GM12878 (cell line): ENCODE measurements around the gene TBC1D1. TPM values are rescaled to one million over a fixed set of nuclear protein-coding genes. Genes with fewer than 3 reads are reported as not detected.

Source experiments
- ATAC-seq: fragments of 200-7000 bp; cut with Tn5 transposase; 3 replicates; pipeline ENCODE4 v1.9.1; 2020; ENCODE audit warnings: mild to moderate bottlenecking, moderate library complexity
- BruUV-seq: library from RNA; stranded (reverse); fragments of 400-500 nt; replicated peaks from 2 replicates; lab custom pipeline; 2021; lab: Mats Ljungman, UMichigan
- CTCF ChIA-PET: fragments of 300-600 bp; sonication (Branson Sonifier 250); formaldehyde crosslinking; extraction: SDS; loops from one replicate; lab custom pipeline; 2021; ENCODE audit warnings: inconsistent platforms; lab: Yijun Ruan, JAX
- POLR2A ChIA-PET: fragments of 350-600 bp; formaldehyde crosslinking; extraction: SDS; loops from one replicate; lab custom pipeline; 2021; ENCODE audit warnings: inconsistent platforms; lab: Charles Lee
- RAD21 ChIA-PET: fragments of 300-600 bp; sonication (Branson Sonifier 250); formaldehyde crosslinking; loops from one replicate; lab custom pipeline; 2023; ENCODE audit warnings: antibody characterized with exemption; ENCODE audit not compliant: unreplicated experiment; lab: Charles Lee
- SMC1A ChIA-PET: fragments of 300-600 bp; sonication (Branson Sonifier 250); formaldehyde crosslinking; loops from one replicate; lab custom pipeline; 2023; ENCODE audit not compliant: unreplicated experiment, uncharacterized antibody; lab: Charles Lee
- DNase-seq: peaks from one replicate; pipeline ENCODE4 v3.0.0-alpha.2; 2011; ENCODE audit warnings: low read depth, low spot score
- FAIRE-seq: peaks from 3 replicates; lab custom pipeline; 2011; peaks lifted over from hg19 to GRCh38; lab: Jason Lieb, UNC
- H2AFZ ChIP-seq: 2 replicates; pipeline ENCODE4 v1.6.0; 2011; ENCODE audit warnings: low read depth, low read length, control low read depth; ENCODE audit not compliant: control insufficient read depth
- H3K27ac ChIP-seq: 2 replicates; pipeline ENCODE4 v1.5.1; 2011; ENCODE audit warnings: control low read depth; ENCODE audit not compliant: control insufficient read depth, insufficient read depth
- H3K27me3 ChIP-seq, 2 experiments: replicated peaks in 1 of 2; 2 replicates each; pipeline versions ENCODE4 v1.6.0 to v1.6.1; 2011; ENCODE audit warnings: low read length in 1 of 2; ENCODE audit not compliant: control insufficient read depth in 2 of 2, insufficient read depth in 2 of 2
- H3K36me3 ChIP-seq, 2 experiments: 2 replicates each; pipeline ENCODE4 v1.5.1; 2011; ENCODE audit warnings: low read length in 1 of 2; ENCODE audit not compliant: control insufficient read depth in 2 of 2, insufficient read depth in 2 of 2
- H3K4me1 ChIP-seq: 2 replicates; pipeline ENCODE4 v1.6.1; 2011; ENCODE audit warnings: mild to moderate bottlenecking, low read length, moderate library complexity, mixed read lengths; ENCODE audit not compliant: control insufficient read depth, insufficient read depth
- H3K4me2 ChIP-seq: 2 replicates; pipeline ENCODE4 v1.6.0; 2011; ENCODE audit warnings: control low read depth; ENCODE audit not compliant: control insufficient read depth, insufficient read depth
- H3K4me3 ChIP-seq: fragments of 200-600 bp; sonication (generic); 2 replicates; pipeline ENCODE4 v1.5.1; 2016
- H3K79me2 ChIP-seq: 2 replicates; pipeline ENCODE4 v1.6.0; 2011; ENCODE audit warnings: low read length; ENCODE audit not compliant: control insufficient read depth, insufficient read depth
- H3K9ac ChIP-seq: 2 replicates; pipeline ENCODE4 v1.8.0; 2011; ENCODE audit warnings: low read length, control low read depth, mixed read lengths; ENCODE audit not compliant: control insufficient read depth, insufficient read depth
- H3K9me3 ChIP-seq: replicated peaks from 3 replicates; pipeline ENCODE4 v1.5.1; 2011; ENCODE audit warnings: mild to moderate bottlenecking, low read length; ENCODE audit not compliant: control insufficient read depth, insufficient read depth
- H4K20me1 ChIP-seq: 2 replicates; pipeline ENCODE4 v1.6.0; 2011; ENCODE audit not compliant: control insufficient read depth, insufficient read depth
- BRCA1 ChIP-seq: IDR thresholded peaks from 2 replicates; pipeline ENCODE4 v1.6.1; 2011; ENCODE audit warnings: low read depth, low read length, improper control_type of control experiment
- CBX3 ChIP-seq: fragments of 200-600 bp; sonication (generic); IDR thresholded peaks from 2 replicates; pipeline ENCODE4 v1.6.1; 2016; ENCODE audit warnings: low read depth, borderline replicate concordance
- GATAD2B ChIP-seq: fragments of 450-650 bp; conservative IDR thresholded peaks from 2 replicates; pipeline ENCODE4 v1.6.1; 2017; ENCODE audit warnings: low read depth, mild to moderate bottlenecking, moderate library complexity
- HDAC6 ChIP-seq: fragments of 200-600 bp; sonication (generic); IDR thresholded peaks from one replicate; pipeline ENCODE4 v1.8.0; 2017; ENCODE audit warnings: antibody characterized with exemption; ENCODE audit not compliant: unreplicated experiment
- IKZF1 ChIP-seq: fragments of 450-650 bp; conservative IDR thresholded peaks from 2 replicates; pipeline ENCODE4 v1.6.1; 2017; ENCODE audit warnings: antibody characterized with exemption, mild to moderate bottlenecking
- KLF5 ChIP-seq: fragments of 450-650 bp; IDR thresholded peaks from 2 replicates; pipeline ENCODE4 v1.6.1; 2014; ENCODE audit warnings: mild to moderate bottlenecking; ENCODE audit not compliant: partially characterized antibody
- MEF2A ChIP-seq: IDR thresholded peaks from 2 replicates; pipeline ENCODE4 v1.6.1; 2011; ENCODE audit warnings: low read depth, mild to moderate bottlenecking, low read length, moderate library complexity; ENCODE audit not compliant: insufficient read depth
- NR2F1 ChIP-seq: fragments of 450-650 bp; conservative IDR thresholded peaks from 2 replicates; pipeline ENCODE4 v1.6.1; 2017; ENCODE audit warnings: mild to moderate bottlenecking
- PAX5 ChIP-seq: IDR thresholded peaks from 2 replicates; pipeline ENCODE4 v1.6.1; 2011; ENCODE audit warnings: low read depth, low read length, borderline replicate concordance
- PAX8 ChIP-seq: fragments of 450-650 bp; IDR thresholded peaks from 2 replicates; pipeline ENCODE4 v1.6.1; 2017; ENCODE audit warnings: mild to moderate bottlenecking, moderate library complexity
- PBX3 ChIP-seq: IDR thresholded peaks from 2 replicates; pipeline ENCODE4 v1.6.1; 2011; ENCODE audit warnings: mild to moderate bottlenecking, low read depth, low read length, moderate library complexity; ENCODE audit not compliant: insufficient replicate concordance
- RBBP5 ChIP-seq: fragments of 200-600 bp; sonication (generic); conservative IDR thresholded peaks from 2 replicates; pipeline ENCODE4 v1.6.1; 2016
- SIX5 ChIP-seq: IDR thresholded peaks from 2 replicates; pipeline ENCODE4 v1.6.1; 2011; ENCODE audit warnings: mild to moderate bottlenecking, low read depth, low read length, moderate library complexity; ENCODE audit not compliant: severe bottlenecking
- STAT1 ChIP-seq: fragments of 450-650 bp; conservative IDR thresholded peaks from 2 replicates; pipeline ENCODE4 v1.6.1; 2014; ENCODE audit warnings: antibody characterized with exemption, mild to moderate bottlenecking
- TBL1XR1 ChIP-seq: IDR thresholded peaks from 2 replicates; pipeline ENCODE4 v1.6.1; 2012; ENCODE audit warnings: low read depth, low read length, improper control_type of control experiment
- TCF7 ChIP-seq: IDR thresholded peaks from 2 replicates; pipeline ENCODE4 v1.6.1; 2014; ENCODE audit warnings: antibody characterized with exemption, borderline replicate concordance
- YBX1 ChIP-seq: fragments of 450-650 bp; IDR thresholded peaks from 2 replicates; pipeline ENCODE4 v1.6.1; 2016; ENCODE audit warnings: antibody characterized with exemption
- WGBS: methylation state at CpG from one replicate; pipeline ENCODE4 v1.1.6; 2016; ENCODE audit warnings: low lambda C conversion rate; ENCODE audit not compliant: insufficient replicate concordance, insufficient coverage; ENCODE audit errors: missing lambda C conversion rate; 5-methylcytosine and 5-hydroxymethylcytosine counted together
- in situ Hi-C: fragments of 300-500 bp; cut with MboI; formaldehyde crosslinking; loops from 9 replicates; pipeline ENCODE4 v1.14.3; 2018; ENCODE audit warnings: mixed read lengths
- intact Hi-C: fragments of 100-400 bp; cut with micrococcal nuclease; formaldehyde crosslinking; loops from one replicate; pipeline ENCODE4 v1.14.2; 2022; ENCODE audit not compliant: unreplicated experiment
- polyA plus RNA-seq, 11 experiments: library from polyadenylated mRNA; depleted of rRNA in 4 of 11; unstranded in 6 of 11; stranded (reverse) in 5 of 11; fragments of >200 nt; fragmentation: Nextera tagmentation in 4 of 11; fragmentation: Illumina TruSeq in 1 of 11; extraction: Ambion mirVana in 4 of 11; extraction: Trizol in 1 of 11; gene quantifications; 1 replicate in 1 of 11; 2 replicates in 10 of 11; pipeline versions ENCODE4 v1.2.1 to v1.2.3, GENCODE V29; 2011 to 2016; ENCODE audit warnings: inconsistent platforms in 2 of 11, missing spikeins in 2 of 11, low read depth in 1 of 11
- total RNA-seq, 4 experiments: library from RNA; depleted of rRNA in 3 of 4; stranded (reverse); fragments of >200 nt in 3 of 4; fragmentation: Illumina TruSeq in 1 of 4; extraction: Trizol in 1 of 4; gene quantifications; 2 replicates each; pipeline versions ENCODE4 v1.2.1 to v1.2.3, GENCODE V29; 2013 to 2021
- TF ChIP-seq, protein P1 (sequence below): fragments of 450-650 bp; IDR thresholded peaks from 2 replicates; pipeline ENCODE4 v1.6.1; 2017; ENCODE audit warnings: borderline replicate concordance

The TBC1D1 gene
- total and polyA plus RNA-seq, 10 of the 15 experiments (the other 5 are each of a cell fraction or from before 2014, with no cell fraction given), result 5.3 to 102 (median 57.8) TPM

DNA sequence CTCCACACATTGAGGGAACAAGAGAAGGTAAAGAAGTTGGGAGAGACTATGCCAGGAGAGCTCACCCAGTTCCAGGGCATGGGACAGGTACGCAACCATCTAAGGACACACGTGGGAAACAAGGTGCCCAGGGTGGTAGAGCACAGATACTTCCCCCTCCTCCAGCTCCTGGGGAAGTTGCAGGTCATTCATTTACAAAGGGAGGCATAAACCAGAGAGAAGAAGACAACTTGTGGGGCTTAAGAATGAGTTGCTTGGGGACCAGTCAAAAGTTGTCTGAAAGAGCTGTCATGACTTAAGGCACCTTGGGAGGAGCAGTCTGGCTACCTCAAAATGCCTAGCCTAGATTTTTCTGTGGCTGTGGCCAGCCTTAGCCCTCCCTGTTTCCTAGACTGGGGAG lies 255.5 kb downstream of the TBC1D1 start:
- ATAC-seq (peak; percentile 31), DNase-seq (no peak)
- Histone ChIP-seq H3K79me2 (no peaks in the 10 kb centered on the region), H3K4me1 (no peaks in the 10 kb centered on the region; the same call in 1 of the 2 replicates), H3K9me3 (no peaks in the 10 kb centered on the region), H3K27ac (no peak overlapping the region), H3K9ac (no peak overlapping the region), H3K4me2 (no peak overlapping the region)
- WGBS, result 100% methylated on average over 2 of the region's 2 CpGs
- TF ChIP-seq TBL1XR1 (no peak), TCF7 (no peak), PAX8 (no peak), KLF5 (no peak), HDAC6 (no peak), GATAD2B (no peak), NR2F1 (no peak), RBBP5 (no peak), PAX5 (no peak), BRCA1 (no peak), SIX5 (no peak), CBX3 (no peak), YBX1 (no peak), STAT1 (no peak), PBX3 (no peak), MEF2A (no peak), IKZF1 (no peak)
- TF ChIP-seq, protein P1, sequence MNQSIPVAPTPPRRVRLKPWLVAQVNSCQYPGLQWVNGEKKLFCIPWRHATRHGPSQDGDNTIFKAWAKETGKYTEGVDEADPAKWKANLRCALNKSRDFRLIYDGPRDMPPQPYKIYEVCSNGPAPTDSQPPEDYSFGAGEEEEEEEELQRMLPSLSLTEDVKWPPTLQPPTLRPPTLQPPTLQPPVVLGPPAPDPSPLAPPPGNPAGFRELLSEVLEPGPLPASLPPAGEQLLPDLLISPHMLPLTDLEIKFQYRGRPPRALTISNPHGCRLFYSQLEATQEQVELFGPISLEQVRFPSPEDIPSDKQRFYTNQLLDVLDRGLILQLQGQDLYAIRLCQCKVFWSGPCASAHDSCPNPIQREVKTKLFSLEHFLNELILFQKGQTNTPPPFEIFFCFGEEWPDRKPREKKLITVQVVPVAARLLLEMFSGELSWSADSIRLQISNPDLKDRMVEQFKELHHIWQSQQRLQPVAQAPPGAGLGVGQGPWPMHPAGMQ, result no peak
- TF ChIP-seq, all 136 proteins: peak for 0
- Histone ChIP-seq H3K36me3 (no peaks in the 10 kb centered on the region; a peak in 1 of 4 replicates), H2AFZ (no peak overlapping the region), H3K27me3 (no peaks in the 10 kb centered on the region), H3K4me3 (no peak overlapping the region), H4K20me1 (no peaks in the 10 kb centered on the region)
- RAD21 ChIA-PET, result interaction anchor here (0.7 to 1.8 kb wide), 3 partner anchors 14 to 305 kb away, joined by 3 to 7 read pairs (median 3); no protein-coding TSS in a partner anchor
- in situ Hi-C loops, result loop anchor here (25.0 kb wide), 1 partner anchor 1466 kb away; no protein-coding TSS in a partner anchor
- CTCF ChIA-PET, result no interaction called here
- POLR2A ChIA-PET, result interaction anchor here (0.8 kb wide), 1 partner anchor 15 kb away, joined by 5 read pairs; no protein-coding TSS in a partner anchor
- no peak for FAIRE-seq
- SMC1A ChIA-PET, result interaction anchor here (0.6 to 5.0 kb wide), 5 partner anchors 11 to 31 kb away, joined by 3 to 35 read pairs (median 6); no protein-coding TSS in a partner anchor
- intact Hi-C loops, result no loop called here
- BruUV-seq, result no TSS peak
